Measurements from ENCODE around the gene FAM217B.

FAM217B gene

DNA sequence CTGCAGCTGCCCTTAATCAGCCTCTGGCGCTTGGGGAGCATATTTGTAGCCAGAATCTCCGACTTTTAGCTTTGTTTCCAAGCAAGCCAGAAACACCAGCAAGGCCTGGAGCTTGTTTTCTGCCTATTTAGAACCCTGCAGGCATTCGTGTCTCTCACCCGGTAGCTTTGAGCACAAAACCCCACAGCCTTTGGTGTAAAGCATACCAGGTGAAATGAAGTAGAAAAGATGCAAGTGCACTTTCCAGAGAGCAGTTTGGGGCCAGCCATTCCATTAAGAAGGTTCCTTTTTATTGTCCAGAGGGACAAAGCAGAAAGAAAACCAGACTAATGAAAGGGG, 736 bp downstream of the FAM217B start:
- H3K27ac ChIP-seq = peak overlapping the region; percentile 82
- DNase-seq (ENCODE audit: low read depth, low spot score) = no peak

DNA sequence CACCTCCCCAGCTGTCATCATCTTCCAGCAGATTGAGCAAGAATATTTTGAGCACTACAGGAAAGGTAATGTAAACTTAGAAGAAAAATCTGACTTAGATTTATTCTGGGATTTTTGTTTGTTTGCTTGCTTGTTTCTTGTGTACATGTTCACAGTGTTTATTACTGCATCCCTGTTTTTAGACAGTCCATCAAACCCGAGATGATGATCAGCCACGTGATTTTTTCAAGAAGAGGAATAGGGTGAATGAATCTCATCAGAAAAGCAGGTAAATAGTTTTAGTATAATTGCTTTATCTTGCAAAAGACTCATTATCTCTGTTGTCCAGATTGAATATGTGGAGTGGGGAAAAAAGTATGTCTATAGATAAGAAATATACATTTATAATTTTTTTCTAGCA, 2.1 kb downstream of the FAM217B start:
- no peaks in the 10 kb centered on the region for H3K9me3 ChIP-seq (ENCODE audit: low read depth, low read length)
- no peak overlapping the region for H3K27ac ChIP-seq
- peak overlapping the region; percentile 87; the same call in 1 of the 2 replicates for H3K4me3 ChIP-seq
- peaks cover 35% of the 10 kb centered on the region for H3K36me3 ChIP-seq (ENCODE audit: insufficient read depth, low read length)
- DNase-seq (ENCODE audit: low read depth, low spot score) = no peak
- TF ChIP-seq EZH2 (IDR thresholded peaks at IDR 0.05) (no peak), FOXP2 (optimal IDR thresholded peaks at IDR 0.05; ENCODE audit: control extremely low read depth, extremely low read length, insufficient read depth) (no peak), POLR2AphosphoS5 (IDR thresholded peaks at IDR 0.05; ENCODE audit: borderline replicate concordance, low read depth, low read length) (no peak)
- H3K9ac ChIP-seq (ENCODE audit: insufficient read length) = no peak overlapping the region

More for the DNA sequence above, 736 bp downstream of the FAM217B start:
- peak overlapping the region; percentile 84 for H3K9ac ChIP-seq (ENCODE audit: insufficient read length)
- H3K4me3 ChIP-seq = peak overlapping the region; percentile 87
- no peak for TF ChIP-seq EZH2 (IDR thresholded peaks at IDR 0.05)
- no peak for TF ChIP-seq POLR2AphosphoS5 (IDR thresholded peaks at IDR 0.05; ENCODE audit: borderline replicate concordance, low read depth, low read length)
- TF ChIP-seq FOXP2 (optimal IDR thresholded peaks at IDR 0.05; ENCODE audit: control extremely low read depth, extremely low read length, insufficient read depth) = no peak
- peaks cover 35% of the 10 kb centered on the region for H3K36me3 ChIP-seq (ENCODE audit: insufficient read depth, low read length)
- H3K9me3 ChIP-seq (ENCODE audit: low read depth, low read length) = no peaks in the 10 kb centered on the region

DNA sequence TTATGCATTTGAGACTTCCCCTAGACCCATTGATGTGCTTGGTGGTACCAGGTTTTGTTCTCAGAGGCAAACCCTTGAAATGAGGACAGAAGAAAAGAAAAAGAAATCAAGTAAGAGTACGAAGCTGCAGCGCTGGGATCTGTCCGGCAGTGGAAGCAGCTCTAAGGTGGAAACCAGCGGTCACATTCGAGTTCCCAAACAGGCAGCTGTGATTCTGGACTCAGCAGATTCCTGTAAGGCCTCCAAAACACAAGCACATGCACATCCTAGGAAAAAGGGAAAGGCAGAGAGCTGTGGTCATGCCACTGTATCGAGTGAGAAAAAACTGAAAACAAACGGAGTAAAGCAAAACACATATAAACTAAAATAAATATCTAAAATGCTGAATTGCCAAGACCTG, 4.5 kb downstream of the FAM217B start:
- H3K4me3 ChIP-seq = peak overlapping the region; percentile 68
- no peak for DNase-seq (ENCODE audit: low read depth, low spot score)
- H3K36me3 ChIP-seq (ENCODE audit: insufficient read depth, low read length) = peaks cover 42% of the 10 kb centered on the region
- peak overlapping the region; percentile 94 for H3K27ac ChIP-seq
- TF ChIP-seq EZH2 (IDR thresholded peaks at IDR 0.05) = no peak
- TF ChIP-seq FOXP2 (optimal IDR thresholded peaks at IDR 0.05; ENCODE audit: control extremely low read depth, extremely low read length, insufficient read depth) = no peak
- TF ChIP-seq POLR2AphosphoS5 (IDR thresholded peaks at IDR 0.05; ENCODE audit: borderline replicate concordance, low read depth, low read length) = no peak
- no peaks in the 10 kb centered on the region for H3K9me3 ChIP-seq (ENCODE audit: low read depth, low read length)
- peak overlapping the region; percentile 18 for H3K9ac ChIP-seq (ENCODE audit: insufficient read length)

DNA sequence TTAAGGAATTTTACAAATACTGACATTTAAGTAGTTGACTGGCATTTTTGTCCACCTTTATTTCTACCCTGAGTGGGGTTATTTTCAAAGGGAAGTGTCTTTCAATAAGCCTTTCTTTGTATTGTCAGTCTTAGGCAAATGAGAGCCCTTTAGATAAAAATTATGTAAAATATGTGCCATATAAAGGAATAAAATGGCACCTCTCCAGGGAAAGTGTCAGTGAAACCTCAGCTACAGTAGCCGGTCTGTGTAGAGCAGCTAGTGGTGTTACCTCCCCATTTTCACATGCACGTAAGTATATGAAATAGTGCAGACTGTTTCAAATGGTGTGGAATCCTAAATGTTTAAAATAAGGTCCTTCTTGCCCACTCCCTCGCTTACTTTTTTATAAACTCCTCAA, 5.0 kb downstream of the FAM217B start:
- peaks cover 46% of the 10 kb centered on the region for H3K36me3 ChIP-seq (ENCODE audit: insufficient read depth, low read length)
- H3K27ac ChIP-seq = peak overlapping the region; percentile 94
- peak overlapping the region; percentile 18 for H3K9ac ChIP-seq (ENCODE audit: insufficient read length)
- no peaks in the 10 kb centered on the region for H3K9me3 ChIP-seq (ENCODE audit: low read depth, low read length)
- peak overlapping the region; percentile 68 for H3K4me3 ChIP-seq
- no peak for DNase-seq (ENCODE audit: low read depth, low spot score)
- TF ChIP-seq FOXP2 (optimal IDR thresholded peaks at IDR 0.05; ENCODE audit: control extremely low read depth, extremely low read length, insufficient read depth) = no peak
- TF ChIP-seq EZH2 (IDR thresholded peaks at IDR 0.05) = no peak
- no peak for TF ChIP-seq POLR2AphosphoS5 (IDR thresholded peaks at IDR 0.05; ENCODE audit: borderline replicate concordance, low read depth, low read length)

DNA sequence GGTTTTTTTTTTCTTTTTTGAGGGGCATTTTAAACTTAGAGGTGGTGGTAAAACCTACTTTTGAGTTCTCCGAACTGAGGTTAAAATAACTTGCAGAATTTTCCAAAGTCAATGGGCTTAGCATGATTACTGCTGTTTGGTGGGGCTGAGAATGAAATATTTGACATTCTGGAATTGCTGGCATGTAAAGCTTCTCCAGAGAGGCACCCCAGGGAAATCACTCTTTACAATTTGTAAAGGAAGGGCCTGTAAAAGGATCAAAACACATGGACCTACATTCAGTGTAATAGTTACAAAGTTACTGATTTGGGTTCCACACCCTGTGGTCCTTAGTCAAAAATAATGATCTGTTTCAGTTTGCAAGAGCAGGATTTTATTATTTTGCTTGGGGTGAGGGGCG, 5.5 kb downstream of the FAM217B start:
- Histone ChIP-seq H3K9me3 (ENCODE audit: low read depth, low read length) (no peaks in the 10 kb centered on the region), H3K4me3 (peak overlapping the region; percentile 68), H3K27ac (peak overlapping the region; percentile 94), H3K9ac (ENCODE audit: insufficient read length) (peak overlapping the region; percentile 52), H3K36me3 (ENCODE audit: insufficient read depth, low read length) (peaks cover 46% of the 10 kb centered on the region)
- no peak for DNase-seq (ENCODE audit: low read depth, low spot score)
- TF ChIP-seq FOXP2 (optimal IDR thresholded peaks at IDR 0.05; ENCODE audit: control extremely low read depth, extremely low read length, insufficient read depth) = no peak

DNA sequence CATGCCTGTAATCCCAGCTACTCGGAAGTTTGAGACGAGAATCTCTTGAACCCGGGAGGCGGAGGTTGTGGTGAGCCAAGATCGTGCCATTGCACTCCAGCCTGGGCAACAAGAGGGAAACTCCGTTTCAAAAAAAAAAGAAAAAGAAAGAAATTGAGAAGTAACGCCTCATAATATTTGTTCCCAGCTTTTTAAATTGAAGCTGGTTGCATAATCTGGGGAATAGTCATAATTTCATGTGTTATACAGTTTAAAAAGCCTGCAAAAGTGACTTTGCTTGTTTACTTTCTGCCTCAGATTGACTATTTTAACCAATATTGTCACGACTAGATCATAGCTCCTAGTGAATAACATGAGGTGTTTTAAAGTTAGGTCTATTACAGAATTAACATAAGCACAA, 7.2 kb downstream of the FAM217B start:
- Histone ChIP-seq H3K36me3 (ENCODE audit: insufficient read depth, low read length) (peaks cover 38% of the 10 kb centered on the region), H3K9ac (ENCODE audit: insufficient read length) (no peak overlapping the region), H3K9me3 (ENCODE audit: low read depth, low read length) (no peaks in the 10 kb centered on the region), H3K4me3 (no peak overlapping the region), H3K27ac (no peak overlapping the region)
- no peak for DNase-seq (ENCODE audit: low read depth, low spot score)
- no peak for TF ChIP-seq POLR2AphosphoS5 (IDR thresholded peaks at IDR 0.05; ENCODE audit: borderline replicate concordance, low read depth, low read length)
- TF ChIP-seq FOXP2 (optimal IDR thresholded peaks at IDR 0.05; ENCODE audit: control extremely low read depth, extremely low read length, insufficient read depth) = no peak
- TF ChIP-seq EZH2 (IDR thresholded peaks at IDR 0.05) = no peak

DNA sequence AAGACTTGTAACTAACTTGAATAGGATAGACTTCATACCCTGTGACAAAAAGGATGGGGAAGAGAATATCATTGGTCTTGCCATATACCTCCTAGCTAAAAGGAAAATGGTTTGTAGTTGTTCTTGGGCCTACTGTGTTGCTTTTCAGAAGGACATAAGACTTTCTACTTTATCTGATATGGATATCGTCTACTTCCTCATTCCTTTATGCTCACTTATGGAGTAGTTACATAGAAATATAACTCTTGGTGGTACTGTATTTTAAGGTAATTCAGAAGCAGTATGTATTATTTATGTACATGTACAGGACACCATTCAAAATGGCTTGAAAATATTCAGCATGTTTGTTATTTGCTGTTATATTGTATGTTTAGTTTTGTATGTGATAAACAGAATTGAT, 8.0 kb downstream of the FAM217B start:
- Histone ChIP-seq H3K36me3 (ENCODE audit: insufficient read depth, low read length) (peaks cover 30% of the 10 kb centered on the region), H3K9ac (ENCODE audit: insufficient read length) (peak overlapping the region; percentile 33), H3K9me3 (ENCODE audit: low read depth, low read length) (no peaks in the 10 kb centered on the region), H3K4me3 (no peak overlapping the region), H3K27ac (no peak overlapping the region)
- TF ChIP-seq POLR2AphosphoS5 (IDR thresholded peaks at IDR 0.05; ENCODE audit: borderline replicate concordance, low read depth, low read length) (no peak), EZH2 (IDR thresholded peaks at IDR 0.05) (no peak), FOXP2 (optimal IDR thresholded peaks at IDR 0.05; ENCODE audit: control extremely low read depth, extremely low read length, insufficient read depth) (no peak)
- no peak for DNase-seq (ENCODE audit: low read depth, low spot score)

DNA sequence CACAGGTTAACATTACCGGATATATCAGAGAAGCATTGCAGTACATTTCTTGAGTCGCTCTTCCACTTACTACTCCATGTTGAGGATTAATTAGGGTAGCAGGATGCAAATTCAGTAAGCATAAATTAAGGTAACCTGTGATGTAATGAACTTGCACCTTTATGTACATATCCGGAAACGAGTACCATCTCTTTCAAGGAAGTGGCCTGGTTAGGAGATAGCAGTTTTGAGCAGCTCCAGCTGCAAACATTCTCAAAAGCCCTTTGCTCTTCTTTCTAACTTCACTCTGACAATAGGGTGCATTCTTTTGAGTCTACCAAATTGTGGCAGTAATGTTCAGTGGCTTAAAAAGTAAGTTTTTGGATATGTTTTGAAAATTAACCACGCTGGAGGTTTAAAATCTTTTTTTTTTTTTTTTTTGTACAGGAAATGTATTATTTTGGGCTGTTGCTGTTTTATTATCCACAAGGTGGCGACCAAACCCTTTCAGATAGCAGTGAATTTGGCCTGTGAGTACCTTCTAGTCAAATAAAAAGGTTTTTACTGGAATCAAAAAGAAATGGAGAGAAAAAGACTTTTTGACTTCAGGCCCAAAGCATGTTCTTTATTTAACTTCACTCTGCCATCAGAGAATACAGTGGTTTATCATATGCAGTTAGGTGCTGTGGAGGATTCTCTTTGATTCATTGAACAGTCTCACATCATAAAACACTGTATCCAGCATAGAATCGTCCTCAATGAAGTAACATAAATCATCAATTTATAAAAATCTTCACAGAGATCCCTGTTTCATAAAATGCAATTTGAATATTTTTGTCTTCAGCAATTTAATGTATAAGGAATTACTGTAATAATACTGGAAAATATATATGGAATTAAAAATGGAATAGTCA, 8.9 kb downstream of the FAM217B start:
- H3K4me3 ChIP-seq = no peak overlapping the region
- H3K36me3 ChIP-seq (ENCODE audit: insufficient read depth, low read length) = peaks cover 21% of the 10 kb centered on the region
- H3K9ac ChIP-seq (ENCODE audit: insufficient read length) = peak overlapping the region; percentile 33
- TF ChIP-seq FOXP2 (optimal IDR thresholded peaks at IDR 0.05; ENCODE audit: control extremely low read depth, extremely low read length, insufficient read depth) = no peak
- no peak for TF ChIP-seq POLR2AphosphoS5 (IDR thresholded peaks at IDR 0.05; ENCODE audit: borderline replicate concordance, low read depth, low read length)
- no peak for TF ChIP-seq EZH2 (IDR thresholded peaks at IDR 0.05)
- no peak for DNase-seq (ENCODE audit: low read depth, low spot score)
- H3K9me3 ChIP-seq (ENCODE audit: low read depth, low read length) = no peaks in the 10 kb centered on the region
- no peak overlapping the region for H3K27ac ChIP-seq

Data from SK-N-MC (cell line).